PC-9 (cell line): Measurements from ENCODE around the gene MAMDC4.

Experiments used
- EZH2 ChIP-seq: fragments of 200-600 bp; sonication (generic); IDR thresholded peaks from 2 replicates; pipeline ENCODE4 v1.8.0; 2017; ENCODE audit warnings: antibody characterized with exemption, low read depth
- TF ChIP-seq, protein P1 (sequence below): fragments of 200-600 bp; sonication (generic); conservative IDR thresholded peaks from 2 replicates; pipeline ENCODE4 v1.6.1; 2017; ENCODE audit warnings: mixed run types, antibody characterized with exemption, mild to moderate bottlenecking, moderate library complexity

DNA sequence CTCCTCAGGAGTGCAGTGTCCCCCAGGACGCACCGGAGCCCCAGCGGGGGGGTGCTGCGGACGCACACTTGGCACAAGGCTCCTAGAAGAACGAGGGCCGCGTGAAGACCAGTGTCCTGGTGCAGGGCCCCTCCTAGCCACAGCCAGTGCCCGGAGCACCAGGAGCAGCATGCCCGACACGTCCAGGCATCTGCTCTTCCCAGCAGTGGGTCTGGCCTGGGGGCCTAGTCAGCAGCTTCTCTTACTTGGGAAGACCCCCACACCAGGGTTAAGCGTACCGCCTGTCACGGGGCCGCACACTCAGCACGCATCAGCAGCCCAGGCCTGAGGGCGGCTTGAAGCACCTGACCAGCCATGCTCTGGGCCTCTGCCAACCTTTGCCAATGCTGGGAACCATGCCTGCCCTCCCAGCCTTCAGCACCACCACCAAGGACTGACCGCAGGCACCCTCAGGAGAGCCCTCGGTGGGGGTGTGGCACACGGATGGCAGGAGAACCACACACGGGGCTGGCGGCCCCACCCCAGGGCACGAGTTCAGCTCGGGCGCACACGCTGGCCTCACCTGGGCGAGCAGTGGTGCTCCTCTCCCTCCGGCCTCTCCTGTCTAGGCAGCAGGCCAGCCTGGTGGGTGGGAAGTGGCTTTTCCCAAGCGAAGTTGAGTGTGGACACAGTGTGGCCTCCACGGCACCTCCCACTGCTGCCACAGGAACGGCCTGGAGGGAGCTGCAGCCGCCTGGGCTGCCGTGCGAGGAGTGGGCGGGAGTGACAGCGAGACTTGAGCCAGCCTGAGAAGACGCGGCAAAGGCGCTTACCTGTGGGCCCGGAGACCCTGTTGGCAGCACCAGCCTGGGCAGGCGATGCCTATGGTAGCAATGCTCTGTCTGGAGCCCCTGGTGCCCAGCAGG is 21.9 kb upstream of the MAMDC4 start:
- TF ChIP-seq, protein P1, sequence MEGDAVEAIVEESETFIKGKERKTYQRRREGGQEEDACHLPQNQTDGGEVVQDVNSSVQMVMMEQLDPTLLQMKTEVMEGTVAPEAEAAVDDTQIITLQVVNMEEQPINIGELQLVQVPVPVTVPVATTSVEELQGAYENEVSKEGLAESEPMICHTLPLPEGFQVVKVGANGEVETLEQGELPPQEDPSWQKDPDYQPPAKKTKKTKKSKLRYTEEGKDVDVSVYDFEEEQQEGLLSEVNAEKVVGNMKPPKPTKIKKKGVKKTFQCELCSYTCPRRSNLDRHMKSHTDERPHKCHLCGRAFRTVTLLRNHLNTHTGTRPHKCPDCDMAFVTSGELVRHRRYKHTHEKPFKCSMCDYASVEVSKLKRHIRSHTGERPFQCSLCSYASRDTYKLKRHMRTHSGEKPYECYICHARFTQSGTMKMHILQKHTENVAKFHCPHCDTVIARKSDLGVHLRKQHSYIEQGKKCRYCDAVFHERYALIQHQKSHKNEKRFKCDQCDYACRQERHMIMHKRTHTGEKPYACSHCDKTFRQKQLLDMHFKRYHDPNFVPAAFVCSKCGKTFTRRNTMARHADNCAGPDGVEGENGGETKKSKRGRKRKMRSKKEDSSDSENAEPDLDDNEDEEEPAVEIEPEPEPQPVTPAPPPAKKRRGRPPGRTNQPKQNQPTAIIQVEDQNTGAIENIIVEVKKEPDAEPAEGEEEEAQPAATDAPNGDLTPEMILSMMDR = no peak
- no peak for TF ChIP-seq EZH2
